ENCODE data around the gene DNAH17.

The DNAH17 gene

DNA sequence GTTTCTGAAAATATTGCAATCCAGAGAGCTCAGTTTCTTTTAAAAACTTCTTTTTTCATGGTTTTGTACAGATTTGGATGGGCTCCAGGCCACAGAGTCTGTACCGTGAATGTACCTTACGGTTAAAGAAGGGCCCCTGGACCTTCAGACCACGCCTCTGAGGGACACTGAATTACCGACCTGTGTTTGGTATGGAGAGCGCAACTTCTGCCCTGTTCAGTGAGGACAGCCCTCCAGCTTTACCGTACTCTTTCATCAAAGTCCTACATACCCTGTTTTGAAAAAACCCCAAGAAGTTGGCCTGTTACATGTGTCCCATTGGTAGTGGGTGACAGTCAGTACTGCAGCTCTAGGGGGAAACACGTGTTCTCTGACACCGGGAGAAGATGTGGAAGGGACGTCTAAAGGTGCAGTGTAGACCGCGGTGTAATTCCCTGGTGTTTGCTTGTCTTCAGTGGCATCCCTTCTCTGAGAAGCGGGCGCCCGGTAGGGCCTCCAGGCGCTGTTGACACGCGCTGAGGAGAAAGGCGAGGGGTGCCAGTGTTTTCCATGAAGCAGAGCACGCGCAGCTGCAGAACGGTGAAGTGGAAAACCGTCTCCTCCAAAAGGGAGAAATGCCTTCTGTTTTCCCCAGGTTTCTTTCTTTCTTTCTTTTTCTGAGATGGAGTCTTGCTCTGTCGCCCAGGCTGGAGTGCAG lies 192.6 kb downstream of the DNAH17 start:
- DNase-seq = no peak

DNA sequence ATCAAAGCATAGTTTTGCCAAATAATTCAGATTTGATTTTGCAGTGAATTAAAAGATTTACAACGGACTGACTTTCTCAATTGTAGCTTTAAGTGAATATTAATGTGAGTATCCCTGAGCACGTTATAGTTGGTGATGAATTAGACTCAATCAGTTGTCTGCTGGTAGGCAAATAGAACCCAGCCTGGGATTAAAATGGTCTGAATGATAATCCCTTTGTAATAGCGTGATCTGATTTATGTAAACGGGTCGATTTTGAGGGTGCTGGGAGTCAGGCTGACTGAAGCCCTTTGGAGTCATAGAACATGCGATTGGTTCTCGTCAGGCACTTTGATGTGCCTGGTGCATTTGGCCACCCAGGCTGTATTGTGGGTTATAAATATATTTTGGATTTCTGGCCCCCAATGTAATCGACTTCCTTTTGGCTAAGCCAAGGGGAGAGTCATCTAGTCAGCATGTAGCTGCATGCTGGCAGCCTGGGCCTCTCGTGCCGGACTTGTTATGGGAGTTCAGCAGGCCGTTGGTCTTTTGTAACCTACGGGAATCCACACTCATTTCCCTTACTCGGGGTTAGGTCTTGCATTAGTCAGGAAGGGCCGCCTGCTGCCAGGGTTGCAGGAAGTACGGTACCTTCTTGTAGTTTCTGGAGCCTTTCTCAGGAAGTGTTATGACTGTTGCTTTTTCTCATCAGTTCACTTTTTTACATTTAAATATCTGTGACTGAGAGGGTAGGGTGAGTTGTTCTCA lies 193.3 kb downstream of the DNAH17 start:
- DNase-seq = no peak

DNA sequence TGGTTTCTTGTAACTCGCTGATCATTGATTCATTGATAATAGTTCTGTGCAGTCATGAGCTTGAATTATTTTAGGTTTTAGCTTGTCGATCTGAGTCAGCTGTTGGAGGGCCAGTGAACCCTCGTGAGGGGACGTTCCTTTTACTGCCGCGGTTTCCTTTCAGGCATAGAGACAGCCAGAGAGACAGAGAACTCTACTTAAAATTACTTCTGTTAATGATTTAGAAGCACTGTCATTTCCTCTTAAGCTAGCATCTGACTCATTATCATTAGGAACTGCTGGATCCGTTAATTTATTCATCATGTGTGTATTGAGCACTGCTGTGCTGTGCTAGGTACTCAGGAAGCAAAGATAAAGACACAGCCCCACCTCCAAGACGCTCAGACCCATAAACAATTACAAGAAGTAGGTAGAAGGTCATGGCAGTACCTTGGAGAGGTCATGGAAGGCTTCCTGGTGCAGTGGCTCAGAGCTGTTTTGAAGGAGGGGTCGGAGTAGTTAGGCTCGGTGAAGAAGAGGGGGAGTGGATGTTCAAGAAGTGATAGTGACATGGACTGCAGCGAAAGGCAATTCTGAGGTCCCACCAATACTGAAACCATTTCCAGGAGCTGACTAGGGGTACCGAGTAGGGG lies 195.5 kb downstream of the DNAH17 start:
- no peak for DNase-seq

DNA sequence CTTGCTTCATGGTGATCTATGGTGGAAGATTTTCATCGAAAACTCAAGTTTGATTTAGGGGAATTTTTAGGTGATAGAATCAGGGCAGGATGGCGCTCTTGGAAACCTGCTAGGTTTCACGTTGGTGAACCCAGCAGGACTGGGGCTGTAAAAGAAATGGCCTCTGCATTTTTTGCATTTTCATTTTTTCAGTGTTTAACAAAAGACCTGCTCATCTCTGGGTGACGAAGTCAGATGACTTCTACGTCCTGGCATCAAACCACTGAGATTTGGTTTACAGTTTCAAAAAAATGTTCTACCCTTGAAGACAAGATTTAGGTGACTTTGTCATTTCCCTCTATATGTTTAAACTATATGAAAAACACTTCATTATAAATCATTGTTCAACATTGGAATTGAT lies 196.8 kb downstream of the DNAH17 start:
- DNase-seq = no peak

DNA sequence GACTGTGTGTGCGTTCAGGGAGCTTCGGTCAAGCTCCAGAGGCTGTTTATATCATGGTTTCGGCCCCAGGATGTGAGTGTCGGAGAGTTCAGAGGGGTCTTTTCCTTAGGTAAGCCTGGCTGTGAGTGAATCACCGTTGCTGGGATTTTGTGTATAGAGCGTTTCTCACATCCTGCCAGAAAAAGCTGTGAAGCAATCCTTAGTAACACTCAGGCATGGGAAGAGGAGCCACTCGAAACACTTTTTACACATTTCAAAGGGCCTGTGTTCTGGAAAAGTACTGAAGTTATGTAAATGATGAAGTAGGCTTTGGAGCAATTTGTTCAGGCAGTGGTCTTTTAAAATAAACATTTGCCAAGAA lies 198.1 kb downstream of the DNAH17 start:
- DNase-seq = no peak

DNA sequence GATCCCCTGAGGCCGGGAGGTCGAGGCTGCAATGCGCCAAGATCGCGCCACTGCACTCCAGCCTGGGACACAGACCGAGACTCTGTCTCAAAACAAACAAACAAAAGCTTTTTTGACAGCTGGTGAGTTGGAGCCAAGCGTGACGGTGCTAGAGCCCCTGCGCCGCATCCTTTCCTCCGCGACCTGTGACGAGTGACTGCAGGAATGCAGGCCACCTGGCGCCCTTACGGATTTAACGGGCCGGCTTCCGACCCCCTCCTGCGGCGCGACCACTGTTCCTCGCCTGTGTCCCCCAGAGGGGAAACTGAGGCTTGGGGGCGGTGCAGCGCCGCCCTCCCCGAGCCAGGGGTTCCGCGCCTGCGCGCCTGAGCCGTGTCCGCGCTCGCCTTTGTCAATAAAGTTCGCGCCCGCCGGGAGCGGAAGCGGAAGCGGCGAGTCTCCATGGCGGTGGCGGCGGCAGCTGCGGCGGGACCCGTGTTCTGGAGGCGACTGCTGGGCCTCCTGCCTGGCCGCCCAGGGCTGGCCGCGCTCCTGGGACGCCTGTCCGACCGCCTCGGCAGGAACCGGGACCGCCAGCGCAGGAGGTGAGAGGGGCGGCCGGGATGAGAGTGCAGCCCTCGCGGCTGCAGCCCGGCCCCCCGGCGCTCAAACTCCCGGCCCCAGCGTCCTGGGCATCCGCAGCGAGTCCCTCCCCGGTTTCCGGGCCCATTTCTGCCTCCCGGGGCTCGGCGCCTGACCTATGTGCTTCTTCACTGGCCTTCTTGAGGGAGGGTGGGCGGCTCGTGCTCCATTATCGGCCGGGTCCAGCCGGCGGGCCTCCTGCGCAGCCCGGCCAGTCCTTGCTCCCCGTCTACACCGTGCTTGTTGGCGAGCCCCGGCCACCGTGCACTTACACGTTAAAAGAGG lies 198.7 kb downstream of the DNAH17 start, which contains the start of gene PGS1:
TSS of gene PGS1 (plus strand) at position 425 of the 906 bp plus-strand sequence. CDS start at position 442, 17 bp downstream.
- peak; percentile 49 for DNase-seq

DNA sequence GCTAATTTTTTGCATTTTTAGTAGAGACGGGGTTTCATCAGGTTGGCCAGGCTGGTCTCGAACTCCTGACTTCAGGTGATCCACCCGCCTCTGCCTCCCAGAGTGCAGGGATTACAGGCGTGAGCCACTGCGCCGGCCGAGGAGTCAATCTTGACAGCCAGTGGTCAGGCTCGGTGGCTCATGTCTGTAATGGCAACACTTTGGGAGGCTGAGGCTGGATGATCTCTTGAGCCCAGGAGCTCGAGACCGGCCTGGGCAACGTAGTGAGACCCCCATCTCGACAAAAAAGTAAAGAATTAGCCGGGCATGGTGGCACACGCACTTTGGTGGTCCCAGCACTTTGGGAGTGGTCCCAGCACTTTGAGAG lies 199.4 kb downstream of the DNAH17 start:
- no peak for DNase-seq

DNA sequence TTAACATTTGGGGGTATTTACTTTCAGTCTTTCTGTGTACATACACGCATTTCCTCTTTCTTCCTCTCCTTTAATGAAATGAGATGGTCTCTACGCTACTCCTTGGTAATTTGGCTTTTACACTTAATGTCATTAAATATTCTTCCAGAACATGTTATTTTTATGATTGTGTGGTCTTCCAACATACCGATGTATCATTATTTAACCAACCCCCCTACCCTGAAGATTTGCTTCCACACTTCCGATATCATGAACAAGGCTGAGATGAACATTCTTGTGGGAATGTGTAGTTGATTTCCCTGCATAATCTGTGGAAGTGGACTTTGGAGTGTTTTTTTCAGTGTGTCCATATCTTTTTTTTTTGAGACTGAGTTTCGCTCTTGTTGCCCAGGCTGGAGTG lies 201.0 kb downstream of the DNAH17 start:
- no peak for DNase-seq

DNA sequence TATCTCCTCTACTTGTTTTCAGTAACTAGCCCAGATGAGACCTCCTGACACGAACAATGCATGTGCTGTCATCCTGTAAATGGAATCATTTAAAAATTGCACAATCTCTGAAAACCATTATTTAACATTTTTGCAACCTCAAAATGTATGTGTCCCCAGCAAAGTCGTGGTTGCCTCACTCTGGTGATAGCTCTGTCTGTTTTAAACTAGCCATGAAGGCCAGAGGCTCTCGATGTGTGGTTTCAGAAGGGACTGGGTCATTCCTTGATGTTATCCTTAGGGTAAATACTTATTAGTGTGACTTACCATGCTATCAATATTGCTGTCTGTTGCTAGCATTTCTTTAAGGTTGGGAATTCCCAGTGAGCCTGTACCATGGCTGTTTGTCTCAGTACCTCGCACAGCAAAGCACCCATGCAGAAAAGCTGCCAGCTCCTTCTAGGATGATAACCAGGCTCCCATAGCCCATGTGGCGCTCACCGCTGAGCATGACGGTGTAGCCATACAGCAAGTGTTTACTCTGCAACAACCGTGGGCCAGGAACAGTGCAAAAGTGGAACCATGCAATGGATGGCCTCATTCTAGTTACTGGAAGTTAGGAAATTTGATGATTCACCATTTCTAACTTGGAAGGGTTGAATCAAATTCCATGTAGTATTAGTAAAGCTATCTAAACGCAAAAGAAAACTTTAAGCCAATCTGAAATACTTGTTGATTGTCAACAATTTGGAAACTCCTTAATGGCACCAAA lies 201.6 kb downstream of the DNAH17 start:
- DNase-seq = no peak

DNA sequence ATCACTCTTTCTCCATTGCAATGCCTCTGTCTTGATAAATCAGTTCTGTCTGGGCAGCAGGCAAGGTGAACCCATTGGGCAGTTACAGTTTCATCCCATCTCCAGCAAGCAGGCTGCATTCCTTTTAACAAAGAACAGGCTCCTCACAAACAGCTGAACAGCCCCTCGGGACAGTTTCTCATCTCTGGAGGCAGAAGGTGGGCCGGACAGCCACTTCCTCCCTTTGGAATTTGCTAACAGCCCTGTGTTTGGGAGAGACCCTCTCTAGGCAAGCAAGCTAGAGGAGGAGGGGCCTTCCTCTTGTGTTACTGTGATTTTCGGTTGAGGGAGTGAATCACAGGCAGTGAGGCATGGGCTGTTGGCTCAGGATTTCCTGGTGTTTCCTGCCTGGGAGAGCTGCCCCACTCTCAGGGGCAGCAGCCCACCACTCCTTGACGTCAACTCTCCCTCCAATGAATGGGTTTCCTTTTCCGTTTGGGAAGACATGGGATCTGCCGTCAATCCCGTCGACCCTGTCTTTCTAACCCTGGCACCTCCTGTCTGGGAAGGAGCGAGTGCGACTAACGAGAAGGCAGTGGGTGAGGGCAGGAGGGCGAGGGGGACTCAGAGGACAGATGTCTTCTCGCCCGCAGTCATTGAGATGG lies 202.4 kb downstream of the DNAH17 start:
- DNase-seq = no peak

DNA sequence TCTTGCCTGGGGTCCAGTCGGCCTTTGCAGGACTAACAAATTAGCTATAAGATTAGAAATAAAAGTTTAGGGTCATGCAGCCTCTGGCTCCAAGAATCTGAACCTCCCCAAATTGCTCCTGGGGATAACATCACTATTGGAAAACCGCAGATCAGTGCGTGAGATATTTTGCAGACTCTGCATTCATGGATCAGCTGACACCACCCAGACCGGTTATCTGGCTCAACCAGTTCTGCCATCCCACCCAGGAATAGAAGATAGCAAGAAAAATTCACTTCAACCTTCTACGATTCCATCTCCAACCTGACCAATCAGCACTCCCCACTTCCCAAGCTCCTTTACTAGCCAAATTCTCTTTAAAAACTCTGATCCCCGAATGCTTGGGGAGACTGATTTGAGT lies 203.0 kb downstream of the DNAH17 start:
- DNase-seq = no peak

All from NCI-H510A (cell line).